Gastroesophageal sphincter (tissue), 3 donors: ENCODE measurements around the gene BCKDHA.

ENCODE experiments used
- CTCF ChIP-seq, 4 experiments: fragments of 200-600 bp in 2 of 4; fragments of 450-650 bp in 2 of 4; sonication (generic) in 1 of 4; IDR thresholded peaks; one replicate each; pipeline ENCODE4 v1.5.1; 2017 to 2019; ENCODE audit warnings: antibody characterized with exemption in 4 of 4, mild to moderate bottlenecking in 2 of 4, moderate library complexity in 2 of 4
- EP300 ChIP-seq: sonication (generic); formaldehyde crosslinking; IDR thresholded peaks from one replicate; pipeline ENCODE4 v1.6.1; 2017; ENCODE audit warnings: antibody characterized with exemption, mild to moderate bottlenecking
- POLR2A ChIP-seq, 2 donors: fragments of 450-650 bp; IDR thresholded peaks; one replicate each; pipeline ENCODE4 v1.6.1; 2017; ENCODE audit warnings: antibody characterized with exemption in 2 of 2, mild to moderate bottlenecking in 2 of 2, moderate library complexity in 1 of 2
- POLR2AphosphoS5 ChIP-seq: sonication (generic); formaldehyde crosslinking; IDR thresholded peaks from one replicate; pipeline ENCODE4 v1.6.1; 2017; ENCODE audit warnings: antibody characterized with exemption

GRCh38 chr19:41359741-41360140, 37.9 kb upstream of the BCKDHA start:
- no peak for TF ChIP-seq POLR2AphosphoS5
- TF ChIP-seq CTCF (IDR thresholded peaks at IDR 0.05): no peak
- TF ChIP-seq POLR2A (IDR thresholded peaks at IDR 0.05): no peak
- TF ChIP-seq EP300: no peak
